GM12872 (cell line): Measurements from ENCODE around the gene SACM1L.

Experiments
- TF ChIP-seq, protein P1 (sequence below): IDR thresholded peaks from 3 replicates; pipeline ENCODE4 v1.5.1; 2011; ENCODE audit warnings: low read depth, mild to moderate bottlenecking, low read length, moderate library complexity; ENCODE audit not compliant: insufficient read depth

SACM1L gene

DNA sequence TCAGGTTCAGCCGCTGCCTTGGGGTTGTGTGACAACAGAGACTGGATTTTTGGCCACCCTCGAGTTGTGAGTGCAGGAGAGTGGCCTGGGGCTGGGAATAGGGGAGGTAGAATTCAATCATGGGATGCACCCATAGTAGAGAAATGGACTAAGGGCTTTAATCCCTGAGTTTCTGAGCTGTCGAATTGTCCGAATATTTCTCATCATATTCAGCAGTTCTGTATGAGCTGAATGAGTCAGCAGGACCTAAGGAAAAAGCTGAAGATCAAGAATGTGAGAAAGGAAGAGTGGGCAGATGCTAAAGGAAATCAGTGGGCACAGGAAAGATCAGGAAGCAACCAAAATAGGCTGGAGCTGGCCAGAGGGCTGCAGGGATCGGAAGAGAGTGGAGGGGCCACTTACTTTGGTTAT is 44.4 kb upstream of the SACM1L start:
- TF ChIP-seq, protein P1, sequence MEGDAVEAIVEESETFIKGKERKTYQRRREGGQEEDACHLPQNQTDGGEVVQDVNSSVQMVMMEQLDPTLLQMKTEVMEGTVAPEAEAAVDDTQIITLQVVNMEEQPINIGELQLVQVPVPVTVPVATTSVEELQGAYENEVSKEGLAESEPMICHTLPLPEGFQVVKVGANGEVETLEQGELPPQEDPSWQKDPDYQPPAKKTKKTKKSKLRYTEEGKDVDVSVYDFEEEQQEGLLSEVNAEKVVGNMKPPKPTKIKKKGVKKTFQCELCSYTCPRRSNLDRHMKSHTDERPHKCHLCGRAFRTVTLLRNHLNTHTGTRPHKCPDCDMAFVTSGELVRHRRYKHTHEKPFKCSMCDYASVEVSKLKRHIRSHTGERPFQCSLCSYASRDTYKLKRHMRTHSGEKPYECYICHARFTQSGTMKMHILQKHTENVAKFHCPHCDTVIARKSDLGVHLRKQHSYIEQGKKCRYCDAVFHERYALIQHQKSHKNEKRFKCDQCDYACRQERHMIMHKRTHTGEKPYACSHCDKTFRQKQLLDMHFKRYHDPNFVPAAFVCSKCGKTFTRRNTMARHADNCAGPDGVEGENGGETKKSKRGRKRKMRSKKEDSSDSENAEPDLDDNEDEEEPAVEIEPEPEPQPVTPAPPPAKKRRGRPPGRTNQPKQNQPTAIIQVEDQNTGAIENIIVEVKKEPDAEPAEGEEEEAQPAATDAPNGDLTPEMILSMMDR: no peak

DNA sequence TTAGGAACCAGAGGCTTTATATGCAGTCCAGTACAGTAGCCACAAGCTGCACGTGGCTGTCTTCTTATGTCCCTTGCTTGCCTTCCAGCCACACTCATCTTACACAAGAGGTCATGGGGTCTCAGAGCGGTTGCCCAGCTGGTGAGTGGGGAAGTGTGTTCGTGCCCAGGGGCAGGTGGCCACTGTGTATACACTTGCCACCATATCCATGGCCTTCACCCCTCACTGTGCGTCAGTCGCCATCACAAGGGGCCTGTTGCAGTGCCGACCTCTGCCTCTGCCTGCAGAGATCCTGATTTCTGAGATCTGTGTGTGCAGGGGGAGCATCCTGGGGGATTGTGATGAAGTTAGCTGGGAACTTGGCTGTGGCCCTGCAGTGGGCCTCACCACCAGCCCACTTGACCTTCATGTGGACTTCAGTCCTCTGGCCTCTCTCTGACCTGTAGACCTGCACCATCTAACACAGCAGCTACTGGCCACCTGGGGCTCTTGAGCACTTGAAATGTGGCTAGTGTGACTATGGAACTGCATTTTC is 43.1 kb upstream of the SACM1L start:
- TF ChIP-seq, protein P1: no peak

DNA sequence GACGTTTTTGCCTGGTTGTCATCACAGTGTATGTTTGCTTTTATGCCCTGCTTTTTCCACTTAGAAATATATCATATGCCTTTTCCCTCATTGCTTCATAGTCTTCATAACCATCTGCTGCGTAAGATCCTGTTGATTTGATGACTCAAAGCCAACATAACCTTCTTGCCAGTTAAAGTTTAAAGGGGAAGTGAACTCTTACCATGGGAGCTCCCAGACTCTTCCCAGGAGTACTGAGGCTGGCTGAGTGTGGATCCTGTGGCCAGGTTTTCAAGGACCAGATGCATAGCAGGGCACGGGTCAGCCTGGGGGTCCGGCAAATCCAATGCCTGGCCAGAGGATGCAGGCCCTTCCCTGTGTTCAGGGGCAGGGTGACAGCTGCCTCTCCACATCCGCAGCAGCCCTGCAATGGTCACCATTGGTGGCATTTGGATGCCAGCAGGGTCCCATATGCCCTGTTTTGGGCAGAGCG is 42.0 kb upstream of the SACM1L start:
- TF ChIP-seq, protein P1: no peak

DNA sequence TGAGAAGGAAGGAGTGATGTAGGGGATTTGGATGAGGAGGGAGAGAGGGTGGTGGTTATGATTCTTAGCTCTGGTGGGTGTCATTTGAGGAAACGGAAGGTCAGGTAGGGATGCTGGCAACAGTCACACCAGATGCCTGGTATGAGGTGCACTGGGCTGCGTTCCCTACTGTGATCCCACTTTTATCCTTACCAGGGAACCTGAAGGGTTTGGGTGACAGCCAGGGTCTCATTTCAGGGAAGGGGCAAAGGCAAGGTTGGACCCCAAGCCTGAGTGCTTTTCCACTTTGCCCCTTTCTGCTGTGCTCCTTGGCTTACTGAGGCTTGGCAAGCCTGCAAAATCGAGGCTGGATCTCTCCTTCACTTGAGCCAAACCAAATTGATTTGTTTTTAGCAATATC is 36.0 kb upstream of the SACM1L start:
- TF ChIP-seq, protein P1: no peak

DNA sequence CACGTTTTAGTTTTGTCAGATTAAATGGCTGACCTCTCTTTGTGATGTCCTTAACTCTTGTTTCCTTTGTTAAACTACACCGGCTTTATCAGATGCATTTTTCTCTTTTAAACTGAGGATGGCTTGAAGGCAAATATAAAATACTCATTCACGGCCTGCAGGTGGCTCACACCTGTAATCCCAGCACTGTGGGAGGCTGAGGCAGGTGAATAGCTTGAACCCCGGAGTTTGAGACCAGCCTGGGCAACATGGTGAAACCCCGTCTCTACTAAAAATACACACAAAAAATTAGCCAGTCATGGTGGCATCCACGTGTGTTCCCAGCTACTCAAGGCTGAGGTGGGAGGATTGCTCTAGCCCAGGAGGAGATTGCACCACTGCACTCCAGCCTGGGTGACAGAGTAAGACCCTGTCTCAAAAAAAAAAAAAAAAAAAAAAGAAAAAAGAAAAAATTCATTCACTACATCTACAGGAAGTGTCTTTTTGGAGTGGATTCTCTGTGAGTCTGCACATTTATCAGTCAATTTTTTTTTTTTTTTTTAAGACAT is 34.7 kb upstream of the SACM1L start:
- TF ChIP-seq, protein P1: peak; percentile 10; the same call in 1 of the 3 replicates

DNA sequence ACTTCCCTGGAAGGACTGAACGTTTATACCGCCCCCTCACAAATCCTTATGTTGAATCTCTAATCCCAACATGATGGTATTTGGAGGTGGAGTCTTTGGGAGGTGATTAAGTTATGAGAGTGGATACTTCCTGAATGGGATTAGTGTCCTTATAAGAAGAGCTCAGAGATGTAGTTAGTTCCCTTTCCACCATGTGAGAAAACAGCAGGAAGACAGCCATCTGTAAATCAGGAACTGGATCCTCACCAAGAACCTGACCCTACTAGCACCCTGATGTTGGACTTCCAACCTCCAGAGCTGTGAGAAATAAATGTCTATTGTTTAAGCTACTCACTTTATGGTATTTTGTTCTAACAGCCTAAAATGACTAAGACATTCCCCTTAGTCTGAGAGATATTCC is 33.3 kb upstream of the SACM1L start:
- TF ChIP-seq, protein P1: no peak

DNA sequence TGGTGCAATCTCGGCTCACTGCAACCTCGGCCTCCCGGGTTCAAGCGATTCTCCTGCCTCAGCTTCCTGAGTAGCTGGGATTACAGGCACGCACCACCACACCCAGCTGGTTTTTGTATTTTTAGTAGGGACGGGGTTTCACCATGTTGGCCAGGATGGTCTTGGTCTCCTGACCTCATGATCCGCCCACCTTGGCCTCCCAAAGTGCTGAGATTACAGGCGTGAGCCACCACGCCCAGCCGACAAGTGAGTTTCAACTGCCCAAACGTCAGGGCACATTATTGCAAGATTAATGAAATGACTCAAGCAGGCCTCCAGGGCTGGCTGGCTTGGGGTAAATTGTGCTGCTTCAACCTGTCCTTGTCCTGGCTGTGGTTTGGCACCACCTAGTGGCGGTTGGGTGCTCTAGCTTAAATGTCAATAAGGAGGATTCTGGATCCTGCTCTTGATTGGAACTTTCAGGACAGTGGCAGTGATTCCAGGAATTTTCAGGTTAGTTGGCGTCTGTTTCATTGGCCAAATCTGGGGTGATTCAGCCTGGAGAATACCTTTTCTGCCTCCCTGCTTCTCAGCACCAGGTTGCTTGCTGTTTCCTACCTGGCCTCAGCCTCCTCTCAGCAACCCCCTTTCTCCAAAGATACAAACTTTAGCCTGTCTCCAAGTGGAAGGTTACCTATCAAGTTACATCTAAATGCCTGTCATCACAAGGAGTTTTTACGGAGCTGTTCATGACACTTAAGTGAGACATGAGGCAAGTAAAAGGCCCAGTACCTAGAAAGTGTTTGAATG is 32.4 kb upstream of the SACM1L start:
- TF ChIP-seq, protein P1: peak; percentile 93
